ENCODE data around the gene NDUFB10.

The NDUFB10 gene

GRCh38 chr16:2009791-2010510 is 50.6 kb downstream of the NDUFB10 start, which contains the start of gene ZNF598:
Gene ZNF598 (minus strand): TSS chr16:2009821.
- TF ChIP-seq L3MBTL2 (conservative IDR thresholded peaks at IDR 0.05) = peak; percentile 78
- TF ChIP-seq CTBP1 (IDR thresholded peaks at IDR 0.05; ENCODE audit: borderline replicate concordance) = no peak
- ChIA-PET POLR2A (interaction anchor here (1.0 to 2.1 kb wide), 2 partner anchors 28 to 145 kb away, joined by 3 to 9 read pairs; partner anchors contain the start of gene TRAF7), CTCF (no interaction called here)
- DNase-seq (ENCODE audit: extremely low spot score) = peak; percentile 93

Data from HEK293T (cell line).